ENCODE measurements around the gene HAAO.

Gene HAAO

GRCh38 chr2:42764096-42764495 lies 28.3 kb downstream of the HAAO start, which contains the start of gene OXER1:
OXER1 (minus strand) TSS chr2:42764135; CDS start chr2:42764062, 73 bp downstream.
- no peak for TF ChIP-seq CTCF (IDR thresholded peaks at IDR 0.05; ENCODE audit: low read depth, low read length, missing control alignments)
- no peak for DNase-seq (ENCODE audit: low read depth)
- H3K4me3 ChIP-seq (ENCODE audit: low read depth, low read length) = no peak within 1 kb of the TSS

GRCh38 chr2:42762823-42763804 lies 29.3 kb downstream of the HAAO start:
- no peak for DNase-seq (ENCODE audit: low read depth)
- no peak for TF ChIP-seq CTCF (IDR thresholded peaks at IDR 0.05; ENCODE audit: low read depth, low read length, missing control alignments)

GRCh38 chr2:42762155-42762554 lies 30.2 kb downstream of the HAAO start:
- no peak overlapping the region for H3K4me3 ChIP-seq (ENCODE audit: low read depth, low read length)
- TF ChIP-seq CTCF (IDR thresholded peaks at IDR 0.05; ENCODE audit: low read depth, low read length, missing control alignments) = no peak
- no peak for DNase-seq (ENCODE audit: low read depth)

More at GRCh38 chr2:42762823-42763804, 29.3 kb downstream of the HAAO start:
- H3K4me3 ChIP-seq (ENCODE audit: low read depth, low read length) = no peak overlapping the region

- TF ChIP-seq CTCF (IDR thresholded peaks at IDR 0.05; ENCODE audit: low read depth, low read length, missing control alignments) = no peak
Observed at GRCh38 chr2:42761554-42761953, 30.8 kb downstream of the HAAO start.

GRCh38 chr2:42758751-42759150 lies 33.6 kb downstream of the HAAO start:
- H3K4me3 ChIP-seq (ENCODE audit: low read depth, low read length) = no peak overlapping the region
- DNase-seq (ENCODE audit: low read depth) = no peak
- TF ChIP-seq CTCF (IDR thresholded peaks at IDR 0.05; ENCODE audit: low read depth, low read length, missing control alignments) = no peak

More at GRCh38 chr2:42761554-42761953, 30.8 kb downstream of the HAAO start:
- no peak for DNase-seq (ENCODE audit: low read depth)
- no peak overlapping the region for H3K4me3 ChIP-seq (ENCODE audit: low read depth, low read length)

GRCh38 chr2:42757981-42758740 lies 34.2 kb downstream of the HAAO start:
- H3K4me3 ChIP-seq (ENCODE audit: low read depth, low read length) = no peak overlapping the region
- no peak for TF ChIP-seq CTCF (IDR thresholded peaks at IDR 0.05; ENCODE audit: low read depth, low read length, missing control alignments)
- DNase-seq (ENCODE audit: low read depth) = no peak
